HG03196 (cell line): ENCODE results near the gene DDOST.

Source experiments
- ATAC-seq: cut with Tn5 transposase; IDR thresholded peaks from one replicate; pipeline ENCODE4 v1.9.1; 2021; ENCODE audit not compliant: unreplicated experiment

DDOST gene

GRCh38 chr1:20661207-20662109 is at the start of gene DDOST:
Gene DDOST, minus strand, starts transcription at chr1:20661369. Its CDS starts 19 bp downstream, at chr1:20661350.
- peak; percentile 92 for ATAC-seq

- no peak for ATAC-seq
Observed at GRCh38 chr1:20710469-20711284, 49.5 kb upstream of the DDOST start.

- ATAC-seq, result no peak
Observed at GRCh38 chr1:20709868-20710267, 48.7 kb upstream of the DDOST start.

- no peak for ATAC-seq
Observed at GRCh38 chr1:20708891-20709290, 47.7 kb upstream of the DDOST start.

GRCh38 chr1:20708057-20708456 is 46.9 kb upstream of the DDOST start:
- no peak for ATAC-seq

GRCh38 chr1:20706841-20707240 is 45.7 kb upstream of the DDOST start:
- no peak for ATAC-seq

- no peak for ATAC-seq
Observed at GRCh38 chr1:20705203-20705755, 44.1 kb upstream of the DDOST start.

- no peak for ATAC-seq
Observed at GRCh38 chr1:20704390-20705202, 43.4 kb upstream of the DDOST start.

GRCh38 chr1:20703124-20703756 is 42.1 kb upstream of the DDOST start:
- ATAC-seq, result no peak

- no peak for ATAC-seq
Observed at GRCh38 chr1:20702416-20702815, 41.2 kb upstream of the DDOST start.

- ATAC-seq, result no peak
Observed at GRCh38 chr1:20701847-20702246, 40.7 kb upstream of the DDOST start.

- no peak for ATAC-seq
Observed at GRCh38 chr1:20701446-20701845, 40.3 kb upstream of the DDOST start.

GRCh38 chr1:20700636-20701215 is 39.6 kb upstream of the DDOST start:
- no peak for ATAC-seq

- ATAC-seq, result no peak
Observed at GRCh38 chr1:20699558-20699957, 38.4 kb upstream of the DDOST start.

GRCh38 chr1:20698195-20698910 is 37.2 kb upstream of the DDOST start:
- no peak for ATAC-seq

- no peak for ATAC-seq
Observed at GRCh38 chr1:20697563-20697962, 36.4 kb upstream of the DDOST start.

- ATAC-seq, result peak; percentile 72
Observed at GRCh38 chr1:20696397-20697333, 35.5 kb upstream of the DDOST start.

- no peak for ATAC-seq
Observed at GRCh38 chr1:20695515-20695914, 34.3 kb upstream of the DDOST start.
